ENCODE results near the gene RNASE7.

GRCh38 chr14:21089271-21089670 lies 47.1 kb downstream of the RNASE7 start:
- TF ChIP-seq MAX (IDR thresholded peaks at IDR 0.05; ENCODE audit: low read depth): no peak
- no peak for TF ChIP-seq POLR2AphosphoS5 (IDR thresholded peaks at IDR 0.05; ENCODE audit: low read depth, low read length)
- no peak for TF ChIP-seq GABPA (IDR thresholded peaks at IDR 0.05; ENCODE audit: low read depth)
- TF ChIP-seq EP300 (IDR thresholded peaks at IDR 0.05; ENCODE audit: borderline replicate concordance in 1 of 2, low read depth in 1 of 2, low read length in 1 of 2): no peak
- TF ChIP-seq USF2 (IDR thresholded peaks at IDR 0.05; ENCODE audit: borderline replicate concordance, low read depth, low read length): no peak
- TF ChIP-seq CTCF (IDR thresholded peaks at IDR 0.05): no peak
